GM21576 (cell line): ENCODE data around the gene HBQ1.
"Not testable (repeated sequence)": the region's sequence is repeated elsewhere in the genome, so short reads cannot be mapped to it uniquely, and the experiment has no call there.

Experiments
- ATAC-seq: cut with Tn5 transposase; IDR thresholded peaks from one replicate; pipeline ENCODE4 v1.9.1; 2021; ENCODE audit warnings: mild to moderate bottlenecking, moderate library complexity; ENCODE audit not compliant: unreplicated experiment

The HBQ1 gene

GRCh38 chr16:160242-160641 is 20.0 kb upstream of the HBQ1 start:
- ATAC-seq: not testable (repeated sequence)

GRCh38 chr16:160691-161190 is 19.5 kb upstream of the HBQ1 start:
- no peak for ATAC-seq

GRCh38 chr16:162271-162991 is 17.8 kb upstream of the HBQ1 start:
- no peak for ATAC-seq

DNA sequence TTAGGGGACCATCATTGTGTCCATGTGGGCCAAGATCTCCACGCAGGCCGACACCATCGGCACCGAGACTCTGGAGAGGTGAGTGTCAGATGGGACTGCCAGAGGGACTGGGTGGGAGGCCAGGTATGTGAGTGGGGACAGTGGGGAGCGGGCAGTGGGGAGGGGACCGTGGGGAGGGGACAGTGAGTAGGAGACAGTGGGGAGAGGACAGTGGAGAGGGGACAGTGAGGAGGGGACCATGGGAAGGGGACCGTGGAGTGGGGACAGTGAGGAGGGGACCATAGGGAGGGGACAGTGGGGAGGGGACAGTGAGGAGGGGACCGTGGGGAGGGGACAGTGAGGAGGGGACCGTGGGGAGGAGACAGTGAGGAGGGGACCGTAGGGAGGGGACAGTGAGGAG is 17.1 kb upstream of the HBQ1 start:
- ATAC-seq: not testable (repeated sequence)

- not testable (repeated sequence) for ATAC-seq
These were observed 16.6 kb upstream of the HBQ1 start for GRCh38 chr16:163696-164095.

- not testable (repeated sequence) for ATAC-seq
These were observed 16.0 kb upstream of the HBQ1 start for GRCh38 chr16:164134-164823.

GRCh38 chr16:164827-165538 is 15.3 kb upstream of the HBQ1 start:
- ATAC-seq: no peak

GRCh38 chr16:165539-166374 is 14.5 kb upstream of the HBQ1 start, which contains the start of gene HBM:
TSS of gene HBM (plus strand) at chr16:165978. CDS start at chr16:165998, 20 bp downstream.
- no peak for ATAC-seq

GRCh38 chr16:166375-167121 is 13.7 kb upstream of the HBQ1 start:
- ATAC-seq: no peak

DNA sequence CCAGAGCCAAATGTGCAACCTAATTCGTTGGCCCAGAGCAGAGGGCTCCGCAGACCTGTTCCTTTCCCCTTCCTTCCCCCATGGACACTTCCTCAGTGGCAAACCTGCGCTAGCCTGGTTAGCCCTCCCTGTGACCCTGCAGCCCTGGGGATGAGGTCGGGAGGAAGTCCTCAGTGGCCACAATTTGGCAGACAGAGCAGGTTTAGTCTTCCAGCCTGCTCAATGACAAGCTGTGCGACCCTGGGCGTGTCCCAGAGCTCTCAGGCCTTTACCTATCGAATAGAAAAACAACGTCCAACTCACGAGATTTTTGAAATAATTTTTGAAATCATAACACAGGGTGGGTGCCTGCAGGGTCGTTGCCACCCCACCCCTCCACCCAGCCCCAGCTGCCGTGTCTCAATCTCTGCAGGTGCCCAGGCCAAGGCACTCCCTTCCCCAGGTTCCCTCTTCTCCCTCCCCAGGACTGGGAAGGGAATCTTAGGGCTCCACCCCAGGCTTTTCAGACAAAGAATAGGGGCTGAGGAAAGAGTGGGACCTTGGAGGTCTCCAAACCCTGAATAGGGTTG is 13.1 kb upstream of the HBQ1 start:
- no peak for ATAC-seq

DNA sequence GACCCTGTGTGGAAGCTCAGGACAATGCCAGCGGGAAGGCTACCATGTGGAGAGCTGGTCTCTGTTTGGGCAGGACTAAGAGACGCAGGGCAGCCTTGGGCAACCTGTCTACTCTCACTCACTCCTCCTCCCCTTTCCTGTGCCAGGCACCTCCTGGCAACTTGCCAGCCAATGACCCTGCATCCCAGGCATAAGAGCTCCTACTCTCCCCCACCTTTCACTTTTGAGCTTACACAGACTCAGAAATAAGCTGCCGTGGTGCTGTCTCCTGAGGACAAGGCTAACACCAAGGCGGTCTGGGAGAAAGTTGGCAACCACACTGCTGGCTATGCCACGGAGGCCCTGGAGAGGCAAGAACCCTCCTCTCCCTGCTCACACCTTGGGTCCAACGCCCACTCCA is 11.8 kb upstream of the HBQ1 start:
- ATAC-seq: no peak

DNA sequence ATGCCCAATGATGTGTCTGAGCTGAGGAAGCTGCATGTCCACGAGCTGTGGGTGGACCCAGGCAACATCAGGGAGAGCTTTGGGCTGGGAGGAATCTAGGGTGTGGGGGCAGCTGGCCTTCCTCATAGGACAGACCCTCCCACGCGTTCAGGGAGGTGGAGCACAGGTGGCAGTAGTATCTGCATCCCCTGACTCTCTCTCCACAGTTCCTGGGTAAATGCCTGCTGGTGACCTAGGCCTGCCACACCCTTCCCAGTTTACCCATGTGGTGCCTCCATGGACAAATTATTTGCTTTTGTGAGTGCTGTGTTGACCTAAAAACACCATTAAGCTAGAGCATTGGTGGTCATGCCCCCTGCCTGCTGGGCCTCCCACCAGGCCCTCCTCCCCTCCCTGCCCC is 11.2 kb upstream of the HBQ1 start:
- no peak for ATAC-seq

- ATAC-seq: not testable (repeated sequence)
These were observed 10.2 kb upstream of the HBQ1 start for GRCh38 chr16:170088-170507.

GRCh38 chr16:170788-171187 is 9.5 kb upstream of the HBQ1 start:
- ATAC-seq: no peak

DNA sequence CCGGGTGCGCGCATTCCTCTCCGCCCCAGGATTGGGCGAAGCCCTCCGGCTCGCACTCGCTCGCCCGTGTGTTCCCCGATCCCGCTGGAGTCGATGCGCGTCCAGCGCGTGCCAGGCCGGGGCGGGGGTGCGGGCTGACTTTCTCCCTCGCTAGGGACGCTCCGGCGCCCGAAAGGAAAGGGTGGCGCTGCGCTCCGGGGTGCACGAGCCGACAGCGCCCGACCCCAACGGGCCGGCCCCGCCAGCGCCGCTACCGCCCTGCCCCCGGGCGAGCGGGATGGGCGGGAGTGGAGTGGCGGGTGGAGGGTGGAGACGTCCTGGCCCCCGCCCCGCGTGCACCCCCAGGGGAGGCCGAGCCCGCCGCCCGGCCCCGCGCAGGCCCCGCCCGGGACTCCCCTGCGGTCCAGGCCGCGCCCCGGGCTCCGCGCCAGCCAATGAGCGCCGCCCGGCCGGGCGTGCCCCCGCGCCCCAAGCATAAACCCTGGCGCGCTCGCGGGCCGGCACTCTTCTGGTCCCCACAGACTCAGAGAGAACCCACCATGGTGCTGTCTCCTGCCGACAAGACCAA is 7.8 kb upstream of the HBQ1 start, which contains the start of gene HBA2:
Gene HBA2 (plus strand): TSS at position 503 of the 568 bp plus-strand sequence. CDS start 37 bp downstream, at position 540.
- ATAC-seq: not testable (repeated sequence)

GRCh38 chr16:173211-173854 is 6.9 kb upstream of the HBQ1 start:
- not testable (repeated sequence) for ATAC-seq

- not testable (repeated sequence) for ATAC-seq
These were observed 6.1 kb upstream of the HBQ1 start for GRCh38 chr16:173928-174769.
